Measurements from ENCODE around the gene MUCL1.
"Not testable (repeated sequence)": the region's sequence is repeated elsewhere in the genome, so short reads cannot be mapped to it uniquely, and the experiment has no call there.

The MUCL1 gene
- long read RNA-seq, donor 1, result 0 reads
- long read RNA-seq, donor 2, result 0 reads
- long read RNA-seq, donor 3, result 0 reads
- long read RNA-seq, donor 4, result 0 reads
- long read RNA-seq, donor 5, result 0 reads
- long read RNA-seq, donor 6, result 0 reads
- long read RNA-seq, donor 7, result 0 reads
- long read RNA-seq, donor 8, result 0 reads

GRCh38 chr12:54853933-54854538, at the start of gene MUCL1:
Gene MUCL1, plus strand, starts transcription at chr12:54854516. Its CDS starts 67 bp downstream, at chr12:54854583.
- no peak for DNase-seq

- DNase-seq, result no peak
These were observed 32.6 kb upstream of the MUCL1 start for GRCh38 chr12:54821676-54822075.

GRCh38 chr12:54824402-54824801, 29.9 kb upstream of the MUCL1 start:
- DNase-seq, result no peak

- no peak for DNase-seq
These were observed 24.8 kb upstream of the MUCL1 start for GRCh38 chr12:54829511-54829910.

- no peak for DNase-seq
These were observed 24.1 kb upstream of the MUCL1 start for GRCh38 chr12:54830199-54830598.

- no peak for DNase-seq
These were observed 22.7 kb upstream of the MUCL1 start for GRCh38 chr12:54831631-54832030.

GRCh38 chr12:54840244-54840865, 14.0 kb upstream of the MUCL1 start:
- DNase-seq, result no peak

- DNase-seq, result no peak
These were observed 3.1 kb downstream of the MUCL1 start for GRCh38 chr12:54857406-54857805.

GRCh38 chr12:54858562-54858961, 4.2 kb downstream of the MUCL1 start:
- no peak for DNase-seq

GRCh38 chr12:54859502-54859901, 5.2 kb downstream of the MUCL1 start:
- DNase-seq, result no peak

GRCh38 chr12:54861927-54862326, 7.6 kb downstream of the MUCL1 start:
- no peak for DNase-seq

- DNase-seq, result no peak
These were observed 9.8 kb downstream of the MUCL1 start for GRCh38 chr12:54863948-54864618.

GRCh38 chr12:54865683-54866324, 11.5 kb downstream of the MUCL1 start:
- no peak for DNase-seq

- no peak for DNase-seq
These were observed 14.4 kb downstream of the MUCL1 start for GRCh38 chr12:54868690-54869089.

GRCh38 chr12:54870048-54870447, 15.7 kb downstream of the MUCL1 start:
- DNase-seq, result no peak

GRCh38 chr12:54870617-54871016, 16.3 kb downstream of the MUCL1 start:
- DNase-seq, result no peak

GRCh38 chr12:54879150-54879549, 24.8 kb downstream of the MUCL1 start:
- no peak for DNase-seq

- DNase-seq, result no peak
These were observed 25.3 kb downstream of the MUCL1 start for GRCh38 chr12:54879579-54879978.

GRCh38 chr12:54882079-54882478, 27.8 kb downstream of the MUCL1 start:
- no peak for DNase-seq

- DNase-seq, result not testable (repeated sequence)
These were observed 28.3 kb downstream of the MUCL1 start for GRCh38 chr12:54882597-54882996.

GRCh38 chr12:54888428-54888827, 34.1 kb downstream of the MUCL1 start:
- not testable (repeated sequence) for DNase-seq

- DNase-seq, result no peak
These were observed 36.0 kb downstream of the MUCL1 start for GRCh38 chr12:54890339-54890738.
